Measurements from ENCODE around the gene C11orf65.
"Not testable (repeated sequence)": the region's sequence is repeated elsewhere in the genome, so short reads cannot be mapped to it uniquely, and the experiment has no call there.

Gene C11orf65

GRCh38 chr11:108474664-108475463, 7.5 kb upstream of the C11orf65 start:
- DNase-seq (ENCODE audit: low read depth in 2 of 2): no peak

- no peak for DNase-seq (ENCODE audit: low read depth in 2 of 2)
Observed at GRCh38 chr11:108472681-108473080, 5.4 kb upstream of the C11orf65 start.

- DNase-seq (ENCODE audit: low read depth in 2 of 2): no peak
Observed at GRCh38 chr11:108468478-108468864, 1.1 kb upstream of the C11orf65 start.

GRCh38 chr11:108466405-108466804, 924 bp downstream of the C11orf65 start:
- DNase-seq (ENCODE audit: low read depth in 2 of 2): no peak

GRCh38 chr11:108453207-108453835, 14.0 kb downstream of the C11orf65 start:
- no peak for DNase-seq (ENCODE audit: low read depth in 2 of 2)

GRCh38 chr11:108441445-108441844, 25.9 kb downstream of the C11orf65 start:
- DNase-seq (ENCODE audit: low read depth in 2 of 2): not testable (repeated sequence)

GRCh38 chr11:108436594-108436993, 30.7 kb downstream of the C11orf65 start:
- no peak for DNase-seq (ENCODE audit: low read depth in 2 of 2)

GRCh38 chr11:108435066-108435465, 32.3 kb downstream of the C11orf65 start:
- no peak for DNase-seq (ENCODE audit: low read depth in 2 of 2)

- DNase-seq (ENCODE audit: low read depth in 2 of 2): no peak
Observed at GRCh38 chr11:108432783-108433182, 34.5 kb downstream of the C11orf65 start.

GRCh38 chr11:108431997-108432396, 35.3 kb downstream of the C11orf65 start:
- no peak for DNase-seq (ENCODE audit: low read depth in 2 of 2)

- DNase-seq (ENCODE audit: low read depth in 2 of 2): no peak
Observed at GRCh38 chr11:108431370-108431769, 36.0 kb downstream of the C11orf65 start.

- DNase-seq (ENCODE audit: low read depth in 2 of 2): not testable (repeated sequence)
Observed at GRCh38 chr11:108417551-108417950, 49.8 kb downstream of the C11orf65 start.

GRCh38 chr11:108414958-108415357, 52.4 kb downstream of the C11orf65 start:
- no peak for DNase-seq (ENCODE audit: low read depth in 2 of 2)

GRCh38 chr11:108405706-108406105, 61.6 kb downstream of the C11orf65 start:
- no peak for DNase-seq (ENCODE audit: low read depth in 2 of 2)

GRCh38 chr11:108403052-108403451, 64.3 kb downstream of the C11orf65 start:
- DNase-seq (ENCODE audit: low read depth in 2 of 2): no peak

GRCh38 chr11:108402241-108402640, 65.1 kb downstream of the C11orf65 start:
- no peak for DNase-seq (ENCODE audit: low read depth in 2 of 2)

GRCh38 chr11:108398439-108398838, 68.9 kb downstream of the C11orf65 start:
- DNase-seq (ENCODE audit: low read depth in 2 of 2): no peak

- not testable (repeated sequence) for DNase-seq (ENCODE audit: low read depth in 2 of 2)
Observed at GRCh38 chr11:108396672-108397071, 70.7 kb downstream of the C11orf65 start.

GRCh38 chr11:108394744-108395284, 72.5 kb downstream of the C11orf65 start:
- DNase-seq (ENCODE audit: low read depth in 2 of 2): no peak

GRCh38 chr11:108393046-108393445, 74.3 kb downstream of the C11orf65 start:
- DNase-seq (ENCODE audit: low read depth in 2 of 2): no peak

- no peak for DNase-seq (ENCODE audit: low read depth in 2 of 2)
Observed at GRCh38 chr11:108392353-108392752, 75.0 kb downstream of the C11orf65 start.

GRCh38 chr11:108388576-108388975, 78.8 kb downstream of the C11orf65 start:
- no peak for DNase-seq (ENCODE audit: low read depth in 2 of 2)

- not testable (repeated sequence) for DNase-seq (ENCODE audit: low read depth in 2 of 2)
Observed at GRCh38 chr11:108373505-108373904, 93.8 kb downstream of the C11orf65 start.

Measured in stimulated activated CD4-positive, alpha-beta T cell treated with anti-CD3 and anti-CD28 coated beads, Interleukin-15, amount 100 ng/mL, for 48 hours (primary cell).